WTC11 (cell line): ENCODE results near the gene MAML2.

Source experiments
- ZNF263 ChIP-seq: sonication (generic); formaldehyde crosslinking; IDR thresholded peaks from 2 replicates; pipeline ENCODE4 v1.8.1; 2022; ENCODE audit warnings: low read depth, mild to moderate bottlenecking, moderate library complexity, missing genetic modification reagents
- TF ChIP-seq, protein P1 (sequence below): fragments of 200-600 bp; IDR thresholded peaks from 2 replicates; pipeline ENCODE4 v1.8.0; 2022; ENCODE audit warnings: antibody characterized with exemption
- TF ChIP-seq, protein P2 (sequence below): sonication (generic); formaldehyde crosslinking; IDR thresholded peaks from 2 replicates; pipeline ENCODE4 v1.8.1; 2022; ENCODE audit warnings: low read depth, missing genetic modification reagents, borderline replicate concordance

DNA sequence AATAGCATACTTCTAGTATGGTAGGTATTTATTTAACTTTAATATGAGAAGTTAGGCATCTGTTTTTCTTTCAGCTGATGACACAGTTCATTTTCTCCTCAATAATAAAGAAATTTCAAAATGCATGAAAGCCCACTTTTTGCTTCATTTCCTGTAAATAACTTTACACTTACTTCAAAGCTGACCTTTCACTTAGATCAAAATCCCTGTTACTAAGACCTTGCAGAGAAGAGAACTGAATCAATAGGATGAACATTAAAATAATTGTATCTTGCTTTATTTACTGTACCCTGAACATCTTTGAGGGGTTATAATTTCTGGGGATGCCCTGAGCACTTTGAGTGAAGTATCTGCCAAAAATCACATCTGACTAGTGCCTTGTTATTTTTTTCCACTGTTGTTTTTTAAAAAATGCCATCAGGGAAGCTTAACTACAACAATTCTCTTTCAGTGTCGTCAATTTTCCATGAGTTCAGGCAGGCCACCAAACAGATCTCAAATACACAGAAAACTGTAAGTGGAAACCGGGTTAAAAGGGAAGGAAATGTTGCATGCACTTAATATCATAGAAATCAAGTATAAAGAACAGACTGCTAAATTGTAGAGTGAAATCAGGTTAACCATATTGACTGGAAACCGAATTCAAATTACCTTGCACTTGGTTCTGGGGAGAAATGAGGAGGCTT, 206.2 kb downstream of the MAML2 start:
- TF ChIP-seq, protein P1, sequence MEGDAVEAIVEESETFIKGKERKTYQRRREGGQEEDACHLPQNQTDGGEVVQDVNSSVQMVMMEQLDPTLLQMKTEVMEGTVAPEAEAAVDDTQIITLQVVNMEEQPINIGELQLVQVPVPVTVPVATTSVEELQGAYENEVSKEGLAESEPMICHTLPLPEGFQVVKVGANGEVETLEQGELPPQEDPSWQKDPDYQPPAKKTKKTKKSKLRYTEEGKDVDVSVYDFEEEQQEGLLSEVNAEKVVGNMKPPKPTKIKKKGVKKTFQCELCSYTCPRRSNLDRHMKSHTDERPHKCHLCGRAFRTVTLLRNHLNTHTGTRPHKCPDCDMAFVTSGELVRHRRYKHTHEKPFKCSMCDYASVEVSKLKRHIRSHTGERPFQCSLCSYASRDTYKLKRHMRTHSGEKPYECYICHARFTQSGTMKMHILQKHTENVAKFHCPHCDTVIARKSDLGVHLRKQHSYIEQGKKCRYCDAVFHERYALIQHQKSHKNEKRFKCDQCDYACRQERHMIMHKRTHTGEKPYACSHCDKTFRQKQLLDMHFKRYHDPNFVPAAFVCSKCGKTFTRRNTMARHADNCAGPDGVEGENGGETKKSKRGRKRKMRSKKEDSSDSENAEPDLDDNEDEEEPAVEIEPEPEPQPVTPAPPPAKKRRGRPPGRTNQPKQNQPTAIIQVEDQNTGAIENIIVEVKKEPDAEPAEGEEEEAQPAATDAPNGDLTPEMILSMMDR, result no peak
- TF ChIP-seq, protein P2, sequence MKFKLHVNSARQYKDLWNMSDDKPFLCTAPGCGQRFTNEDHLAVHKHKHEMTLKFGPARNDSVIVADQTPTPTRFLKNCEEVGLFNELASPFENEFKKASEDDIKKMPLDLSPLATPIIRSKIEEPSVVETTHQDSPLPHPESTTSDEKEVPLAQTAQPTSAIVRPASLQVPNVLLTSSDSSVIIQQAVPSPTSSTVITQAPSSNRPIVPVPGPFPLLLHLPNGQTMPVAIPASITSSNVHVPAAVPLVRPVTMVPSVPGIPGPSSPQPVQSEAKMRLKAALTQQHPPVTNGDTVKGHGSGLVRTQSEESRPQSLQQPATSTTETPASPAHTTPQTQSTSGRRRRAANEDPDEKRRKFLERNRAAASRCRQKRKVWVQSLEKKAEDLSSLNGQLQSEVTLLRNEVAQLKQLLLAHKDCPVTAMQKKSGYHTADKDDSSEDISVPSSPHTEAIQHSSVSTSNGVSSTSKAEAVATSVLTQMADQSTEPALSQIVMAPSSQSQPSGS (CRISPR knock-in tag), result no peak
- no peak for TF ChIP-seq ZNF263 (CRISPR knock-in tag)
